Hepatocyte (in vitro differentiated cells): Measurements from ENCODE around the gene TRPM1. TPM values are rescaled to one million over a fixed set of nuclear protein-coding genes. Genes with fewer than 3 reads are reported as not detected.

Source experiments
- DNase-seq: peaks from one replicate; pipeline ENCODE4 v3.0.0-alpha.2; 2016; ENCODE audit warnings: low spot score
- H2AFZ ChIP-seq: fragments of 200-600 bp; sonication (generic); 2 replicates; pipeline ENCODE4 v1.6.0; 2016; ENCODE audit warnings: antibody characterized with exemption, mild to moderate bottlenecking
- H3K27ac ChIP-seq: fragments of 200-600 bp; sonication (generic); 2 replicates; pipeline ENCODE4 v1.5.1; 2016; ENCODE audit warnings: mild to moderate bottlenecking
- H3K27me3 ChIP-seq: fragments of 200-600 bp; sonication (generic); 2 replicates; pipeline ENCODE4 v1.6.1; 2016
- H3K36me3 ChIP-seq: fragments of 200-600 bp; sonication (generic); replicated peaks from 2 replicates; pipeline ENCODE4 v1.5.1; 2016; ENCODE audit warnings: low read depth; ENCODE audit not compliant: insufficient read depth
- H3K4me1 ChIP-seq: fragments of 200-600 bp; sonication (generic); 2 replicates; pipeline ENCODE4 v1.5.1; 2016; ENCODE audit warnings: mild to moderate bottlenecking, moderate library complexity; ENCODE audit not compliant: insufficient read depth
- H3K4me2 ChIP-seq: fragments of 200-600 bp; sonication (generic); 2 replicates; pipeline ENCODE4 v1.6.0; 2016
- H3K4me3 ChIP-seq: fragments of 200-600 bp; sonication (generic); 2 replicates; pipeline ENCODE4 v1.5.1; 2016; ENCODE audit warnings: mild to moderate bottlenecking
- H3K79me2 ChIP-seq: fragments of 200-600 bp; sonication (generic); 2 replicates; pipeline ENCODE4 v1.6.0; 2017; ENCODE audit warnings: mild to moderate bottlenecking
- H3K9me2 ChIP-seq: fragments of 200-600 bp; sonication (generic); replicated peaks from 2 replicates; pipeline ENCODE4 v1.6.0; 2017; ENCODE audit warnings: mild to moderate bottlenecking; ENCODE audit not compliant: insufficient read depth
- H3K9me3 ChIP-seq: fragments of 200-600 bp; sonication (generic); 2 replicates; pipeline ENCODE4 v1.5.1; 2016; ENCODE audit warnings: low read depth, mild to moderate bottlenecking
- H4K20me1 ChIP-seq: fragments of 200-600 bp; sonication (generic); 2 replicates; pipeline ENCODE4 v1.6.0; 2016; ENCODE audit warnings: mild to moderate bottlenecking; ENCODE audit not compliant: insufficient read depth, poor library complexity, severe bottlenecking
- CTCF ChIP-seq: fragments of 200-600 bp; sonication (generic); IDR thresholded peaks from 2 replicates; pipeline ENCODE4 v1.5.1; 2016; ENCODE audit warnings: antibody characterized with exemption, mild to moderate bottlenecking; ENCODE audit not compliant: poor library complexity
- EZH2 ChIP-seq: fragments of 200-600 bp; sonication (generic); IDR thresholded peaks from 2 replicates; pipeline ENCODE4 v1.6.1; 2016; ENCODE audit warnings: antibody characterized with exemption, mild to moderate bottlenecking, borderline replicate concordance
- EZH2phosphoT487 ChIP-seq: fragments of 200-600 bp; sonication (generic); IDR thresholded peaks from one replicate; pipeline ENCODE4 v1.6.1; 2018; ENCODE audit warnings: antibody characterized with exemption, mild to moderate bottlenecking, low read depth, moderate library complexity; ENCODE audit not compliant: unreplicated experiment, severe bottlenecking
- WGBS: methylation state at CpG from one replicate; pipeline ENCODE4 v1.1.6; 2016; ENCODE audit warnings: low lambda C conversion rate; ENCODE audit errors: missing lambda C conversion rate; 5-methylcytosine and 5-hydroxymethylcytosine counted together
- polyA plus RNA-seq: library from polyadenylated mRNA; unstranded; fragments of >200 nt; fragmentation: Nextera tagmentation; extraction: Ambion mirVana; gene quantifications from 2 replicates; pipeline ENCODE4 v1.2.1, GENCODE V29; 2016
- total RNA-seq: library from RNA; depleted of rRNA; stranded (reverse); fragments of >200 nt; gene quantifications from 2 replicates; pipeline ENCODE4 v1.2.3, GENCODE V29; 2014

Gene TRPM1
- total and polyA plus RNA-seq, 2 experiments from 2014 or later = not detected

GRCh38 chr15:31021067-31021665 lies 80.4 kb downstream of the TRPM1 start:
- Histone ChIP-seq H3K9me2 (no peaks in the 10 kb centered on the region), H4K20me1 (no peaks in the 10 kb centered on the region), H3K27me3 (no peaks in the 10 kb centered on the region), H3K36me3 (no peaks in the 10 kb centered on the region), H3K4me2 (no peak overlapping the region), H3K4me1 (peaks cover 10% of the 10 kb centered on the region), H3K79me2 (no peaks in the 10 kb centered on the region), H3K27ac (no peak overlapping the region), H3K9me3 (no peaks in the 10 kb centered on the region), H2AFZ (no peak overlapping the region), H3K4me3 (no peak overlapping the region)
- no peak for TF ChIP-seq EZH2phosphoT487
- TF ChIP-seq EZH2 = no peak
- DNase-seq = no peak
- 96% methylated on average over 5 of the region's 5 CpGs for WGBS

- Histone ChIP-seq H3K9me2 (no peaks in the 10 kb centered on the region), H2AFZ (no peak overlapping the region)
- TF ChIP-seq CTCF = no peak
- TF ChIP-seq EZH2 = no peak
- no peak for TF ChIP-seq EZH2phosphoT487
Measured at GRCh38 chr15:31020542-31020941, 81.0 kb downstream of the TRPM1 start.

GRCh38 chr15:31019986-31020385 lies 81.5 kb downstream of the TRPM1 start:
- Histone ChIP-seq H3K9me3 (no peaks in the 10 kb centered on the region), H3K4me2 (no peak overlapping the region), H3K4me3 (no peak overlapping the region), H3K79me2 (no peaks in the 10 kb centered on the region), H4K20me1 (no peaks in the 10 kb centered on the region), H3K4me1 (peaks cover 10% of the 10 kb centered on the region), H3K36me3 (no peaks in the 10 kb centered on the region), H3K27me3 (no peaks in the 10 kb centered on the region), H3K9me2 (no peaks in the 10 kb centered on the region), H2AFZ (no peak overlapping the region), H3K27ac (no peak overlapping the region)
- TF ChIP-seq EZH2 = no peak
- no peak for TF ChIP-seq EZH2phosphoT487
- no peak for TF ChIP-seq CTCF
- DNase-seq = no peak
- 85% methylated on average over 3 of the region's 3 CpGs for WGBS

More at GRCh38 chr15:31020542-31020941, 81.0 kb downstream of the TRPM1 start:
- Histone ChIP-seq H3K4me1 (peaks cover 10% of the 10 kb centered on the region), H3K27me3 (no peaks in the 10 kb centered on the region), H3K4me2 (no peak overlapping the region), H3K9me3 (no peaks in the 10 kb centered on the region), H3K27ac (no peak overlapping the region), H3K79me2 (no peaks in the 10 kb centered on the region), H4K20me1 (no peaks in the 10 kb centered on the region), H3K36me3 (no peaks in the 10 kb centered on the region), H3K4me3 (no peak overlapping the region)
- no peak for DNase-seq
- WGBS = 91% methylated on average over 5 of the region's 5 CpGs

- H3K9me2 ChIP-seq = no peaks in the 10 kb centered on the region
- no peak for DNase-seq
- H3K4me2 ChIP-seq = no peak overlapping the region
- no peaks in the 10 kb centered on the region for H3K27me3 ChIP-seq
- no peaks in the 10 kb centered on the region for H3K79me2 ChIP-seq
- peaks cover 12% of the 10 kb centered on the region for H3K4me1 ChIP-seq
- TF ChIP-seq EZH2 = no peak
- no peak for TF ChIP-seq CTCF
- TF ChIP-seq EZH2phosphoT487 = no peak
- no peaks in the 10 kb centered on the region for H4K20me1 ChIP-seq
- no peak overlapping the region for H3K27ac ChIP-seq
- H3K4me3 ChIP-seq = no peak overlapping the region
- H3K9me3 ChIP-seq = no peaks in the 10 kb centered on the region
- H3K36me3 ChIP-seq = no peaks in the 10 kb centered on the region
- 87% methylated on average over 1 of the region's 1 CpG for WGBS
- no peak overlapping the region for H2AFZ ChIP-seq
Measured at GRCh38 chr15:31017311-31017710, 84.2 kb downstream of the TRPM1 start.
